ENCODE measurements around the gene KCNC1.

GRCh38 chr11:17810041-17810440 is 75.5 kb downstream of the KCNC1 start:
- TF ChIP-seq HNF4G (IDR thresholded peaks at IDR 0.05), result no peak
- TF ChIP-seq EGR1 (IDR thresholded peaks at IDR 0.05; ENCODE audit: low read depth in 2 of 2), result no peak
- TF ChIP-seq CTCF (IDR thresholded peaks at IDR 0.05; ENCODE audit: low read depth, low read length, missing input control), result no peak
- TF ChIP-seq ATF3 (IDR thresholded peaks at IDR 0.05), result no peak
- no peak for TF ChIP-seq TAF1 (conservative IDR thresholded peaks at IDR 0.05)
